ENCODE data around the gene UBAC1. TPM values are rescaled to one million over a fixed set of nuclear protein-coding genes. Genes with fewer than 3 reads are reported as not detected.

UBAC1 gene
- total and polyA plus RNA-seq, 10 of the 15 experiments (the other 5 are each of a cell fraction or from before 2014, with no cell fraction given) = 16.7 to 54.6 (median 38.5) TPM

GRCh38 chr9:135991771-135992170 lies 30.6 kb upstream of the UBAC1 start:
- no peak overlapping the region for H3K4me3 ChIP-seq
- 75% methylated on average over 18 of the region's 18 CpGs for WGBS (ENCODE audit: insufficient coverage, insufficient replicate concordance, low lambda C conversion rate, missing lambda C conversion rate)
- POLR2A ChIA-PET = no interaction called here
- BruUV-seq (replicated peaks) = no TSS peak
- in situ Hi-C loops (cut with MboI) = no loop called here
- H3K4me2 ChIP-seq (ENCODE audit: control insufficient read depth, insufficient read depth) = no peak overlapping the region
- no peak overlapping the region for H2AFZ ChIP-seq (ENCODE audit: control insufficient read depth, low read depth, low read length)
- no peak overlapping the region for H3K9ac ChIP-seq (ENCODE audit: control insufficient read depth, insufficient read depth, low read length)
- H3K27ac ChIP-seq (ENCODE audit: control insufficient read depth, insufficient read depth) = no peak overlapping the region
- no peaks in the 10 kb centered on the region; a peak in 1 of 4 replicates for H3K27me3 ChIP-seq (replicated peaks in 1 of 2; ENCODE audit: control insufficient read depth in 2 of 2, insufficient read depth in 2 of 2, low read length in 1 of 2)
- intact Hi-C loops (cut with micrococcal nuclease; ENCODE audit: unreplicated experiment) = no loop called here
- H3K79me2 ChIP-seq (ENCODE audit: control insufficient read depth, insufficient read depth, low read length) = no peaks in the 10 kb centered on the region
- H3K9me3 ChIP-seq (replicated peaks; ENCODE audit: control insufficient read depth, insufficient read depth, low read length) = no peaks in the 10 kb centered on the region
- FAIRE-seq (no peak), ATAC-seq (no peak), DNase-seq (ENCODE audit: low read depth, low spot score) (no peak)
- H3K36me3 ChIP-seq (ENCODE audit: control insufficient read depth in 2 of 2, insufficient read depth in 2 of 2, low read length in 1 of 2) = no peaks in the 10 kb centered on the region
- RAD21 ChIA-PET (ENCODE audit: unreplicated experiment) = no interaction called here
- CTCF ChIA-PET = interaction anchor here (1.0 kb wide), 1 partner anchor 25 kb away, joined by 3 read pairs; no protein-coding TSS in a partner anchor
- H3K4me1 ChIP-seq (ENCODE audit: control insufficient read depth, insufficient read depth, low read length) = peaks cover 6% of the 10 kb centered on the region
- SMC1A ChIA-PET (ENCODE audit: uncharacterized antibody, unreplicated experiment) = no interaction called here
- H4K20me1 ChIP-seq (ENCODE audit: control insufficient read depth, insufficient read depth) = no peaks in the 10 kb centered on the region
- no peak for TF ChIP-seq TCF12 (IDR thresholded peaks at IDR 0.05; ENCODE audit: low read depth, low read length)
- no peak for TF ChIP-seq BCL3 (IDR thresholded peaks at IDR 0.05; ENCODE audit: borderline replicate concordance, insufficient read depth, low read depth, low read length, poor library complexity, severe bottlenecking)
- no peak for TF ChIP-seq FOS (IDR thresholded peaks at IDR 0.05; ENCODE audit: borderline replicate concordance, extremely low read depth, insufficient read length)
- TF ChIP-seq POLR2A (IDR thresholded peaks at IDR 0.05; ENCODE audit: low read depth, low read length) = no peak
- TF ChIP-seq RAD51 (IDR thresholded peaks at IDR 0.05) = no peak
- TF ChIP-seq ZBED1 (IDR thresholded peaks at IDR 0.05; ENCODE audit: borderline replicate concordance) = no peak
- TF ChIP-seq HDGF (IDR thresholded peaks at IDR 0.05) = no peak
- no peak for TF ChIP-seq ATF3 (IDR thresholded peaks at IDR 0.05; ENCODE audit: borderline replicate concordance, extremely low read depth, low read depth, low read length)
- no peak for TF ChIP-seq CREB1 (IDR thresholded peaks at IDR 0.05; ENCODE audit: low read depth)
- no peak for TF ChIP-seq RELB (IDR thresholded peaks at IDR 0.05; ENCODE audit: low read depth)
- no peak for TF ChIP-seq POU2F2 (IDR thresholded peaks at IDR 0.05; ENCODE audit: borderline replicate concordance, low read depth, low read length)
- no peak for TF ChIP-seq SRF (IDR thresholded peaks at IDR 0.05; ENCODE audit: low read depth in 2 of 2, low read length in 2 of 2)
- no peak for TF ChIP-seq ZBTB33 (IDR thresholded peaks at IDR 0.05)
- TF ChIP-seq E2F8 (IDR thresholded peaks at IDR 0.05; ENCODE audit: low read depth, partially characterized antibody) = no peak
- no peak for TF ChIP-seq CBX5 (IDR thresholded peaks at IDR 0.05; ENCODE audit: low read depth)
- TF ChIP-seq EZH2 (IDR thresholded peaks at IDR 0.05; ENCODE audit: borderline replicate concordance, control insufficient read depth, low read depth, low read length) = no peak
- TF ChIP-seq POLR2AphosphoS2 (IDR thresholded peaks at IDR 0.05; ENCODE audit: low read depth, low read length) = no peak
